ENCODE results near the gene DLGAP1.

The DLGAP1 gene

DNA sequence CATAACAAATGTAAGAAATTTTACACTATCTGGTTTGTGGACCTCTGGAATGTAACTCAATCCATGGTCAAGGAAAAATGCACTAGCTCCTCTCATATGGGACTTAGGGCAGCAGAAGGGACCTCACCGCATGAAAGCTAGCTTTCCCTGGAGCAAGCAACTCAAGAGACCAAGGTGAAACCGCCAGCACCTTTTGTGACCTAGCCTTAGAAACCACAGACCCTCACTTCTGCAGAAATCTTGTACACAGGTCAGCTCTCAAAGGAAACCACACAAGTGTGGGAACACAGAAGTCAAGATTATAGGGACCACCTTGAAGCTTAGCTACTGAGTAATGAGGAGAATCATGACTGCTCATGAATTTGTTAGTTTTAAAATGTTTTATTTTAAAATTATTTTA lies 222.5 kb downstream of the DLGAP1 start:
- Histone ChIP-seq H3K27ac (ENCODE audit: low read depth, low read length) (no peak overlapping the region), H3K36me3 (ENCODE audit: control insufficient read depth in 1 of 2, insufficient read depth in 2 of 2, low read length in 2 of 2) (no peaks in the 10 kb centered on the region), H3K27me3 (ENCODE audit: control insufficient read depth in 1 of 2, insufficient read depth in 2 of 2, low read length in 2 of 2) (no peaks in the 10 kb centered on the region), H3K9ac (ENCODE audit: low read depth in 1 of 2, low read length in 2 of 2) (no peak overlapping the region), H3K9me3 (ENCODE audit: control insufficient read depth in 1 of 2, low read length in 2 of 2) (no peaks in the 10 kb centered on the region), H3K4me3 (ENCODE audit: low read depth in 1 of 2, low read length in 2 of 2) (no peak overlapping the region), H3K4me1 (ENCODE audit: control insufficient read depth in 1 of 2, insufficient read depth in 2 of 2, low read length in 2 of 2) (no peaks in the 10 kb centered on the region)

DNA sequence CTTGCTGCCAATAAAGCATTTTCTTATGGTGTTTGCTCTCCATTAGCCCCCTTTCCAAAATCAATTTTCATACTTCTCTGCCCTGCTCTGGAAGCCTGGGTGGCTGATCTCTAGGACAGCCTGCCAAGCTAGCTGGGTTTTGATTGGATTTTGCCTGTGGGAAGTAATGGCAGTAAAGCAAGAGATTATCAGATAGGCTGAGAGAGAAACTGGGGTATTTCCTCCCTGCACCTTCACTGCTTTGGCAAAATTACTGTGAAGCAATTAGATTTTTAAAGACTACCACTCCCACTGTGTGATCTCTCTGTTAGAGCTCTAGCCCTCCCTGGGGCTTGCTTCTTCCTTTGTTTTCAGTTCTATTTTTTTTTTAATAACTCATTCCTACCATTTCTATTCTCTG lies 223.8 kb downstream of the DLGAP1 start:
- H3K4me3 ChIP-seq (ENCODE audit: low read depth in 1 of 2, low read length in 2 of 2), result no peak overlapping the region
- no peaks in the 10 kb centered on the region for H3K36me3 ChIP-seq (ENCODE audit: control insufficient read depth in 1 of 2, insufficient read depth in 2 of 2, low read length in 2 of 2)
- H3K9ac ChIP-seq (ENCODE audit: low read depth in 1 of 2, low read length in 2 of 2), result no peak overlapping the region
- no peaks in the 10 kb centered on the region for H3K4me1 ChIP-seq (ENCODE audit: control insufficient read depth in 1 of 2, insufficient read depth in 2 of 2, low read length in 2 of 2)
- no peak overlapping the region for H3K27ac ChIP-seq (ENCODE audit: low read depth, low read length)
- no peaks in the 10 kb centered on the region for H3K9me3 ChIP-seq (ENCODE audit: control insufficient read depth in 1 of 2, low read length in 2 of 2)
- no peaks in the 10 kb centered on the region for H3K27me3 ChIP-seq (ENCODE audit: control insufficient read depth in 1 of 2, insufficient read depth in 2 of 2, low read length in 2 of 2)

DNA sequence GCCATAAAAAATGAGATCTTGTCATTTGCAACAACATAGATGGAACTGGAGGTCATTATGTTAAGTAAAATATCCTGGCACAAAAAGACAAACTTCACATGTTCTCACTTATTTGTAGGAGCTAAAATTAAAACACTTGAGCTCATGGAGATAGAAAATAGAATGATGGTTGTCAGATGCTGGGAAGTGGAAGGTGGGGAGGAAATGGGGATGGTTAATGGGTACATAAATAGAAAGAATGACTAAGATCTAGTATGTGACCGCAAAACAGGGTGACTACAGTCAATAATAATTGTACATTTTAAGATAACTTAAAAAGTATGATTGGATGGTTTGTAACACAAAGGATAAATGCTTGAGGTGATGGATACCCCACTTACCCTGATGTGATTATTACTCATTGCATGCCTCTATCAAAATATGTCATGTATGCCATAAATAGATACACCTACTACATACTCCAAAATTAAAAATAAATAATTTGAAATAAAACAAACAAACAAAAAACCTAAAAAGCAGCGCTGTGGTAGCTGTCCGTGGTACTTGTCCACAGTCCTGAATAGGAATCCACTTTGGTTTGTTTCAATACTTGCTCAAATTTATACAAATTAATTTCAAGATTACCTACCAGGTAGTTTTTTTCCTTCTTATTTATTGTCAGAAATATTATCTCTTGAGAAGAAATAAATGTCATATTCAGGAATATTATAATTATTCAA lies 224.5 kb downstream of the DLGAP1 start:
- Histone ChIP-seq H3K4me3 (ENCODE audit: low read depth in 1 of 2, low read length in 2 of 2) (no peak overlapping the region), H3K4me1 (ENCODE audit: control insufficient read depth in 1 of 2, insufficient read depth in 2 of 2, low read length in 2 of 2) (no peaks in the 10 kb centered on the region), H3K9me3 (ENCODE audit: control insufficient read depth in 1 of 2, low read length in 2 of 2) (no peaks in the 10 kb centered on the region), H3K9ac (ENCODE audit: low read depth in 1 of 2, low read length in 2 of 2) (no peak overlapping the region), H3K36me3 (ENCODE audit: control insufficient read depth in 1 of 2, insufficient read depth in 2 of 2, low read length in 2 of 2) (no peaks in the 10 kb centered on the region), H3K27ac (ENCODE audit: low read depth, low read length) (no peak overlapping the region), H3K27me3 (ENCODE audit: control insufficient read depth in 1 of 2, insufficient read depth in 2 of 2, low read length in 2 of 2) (no peaks in the 10 kb centered on the region)

DNA sequence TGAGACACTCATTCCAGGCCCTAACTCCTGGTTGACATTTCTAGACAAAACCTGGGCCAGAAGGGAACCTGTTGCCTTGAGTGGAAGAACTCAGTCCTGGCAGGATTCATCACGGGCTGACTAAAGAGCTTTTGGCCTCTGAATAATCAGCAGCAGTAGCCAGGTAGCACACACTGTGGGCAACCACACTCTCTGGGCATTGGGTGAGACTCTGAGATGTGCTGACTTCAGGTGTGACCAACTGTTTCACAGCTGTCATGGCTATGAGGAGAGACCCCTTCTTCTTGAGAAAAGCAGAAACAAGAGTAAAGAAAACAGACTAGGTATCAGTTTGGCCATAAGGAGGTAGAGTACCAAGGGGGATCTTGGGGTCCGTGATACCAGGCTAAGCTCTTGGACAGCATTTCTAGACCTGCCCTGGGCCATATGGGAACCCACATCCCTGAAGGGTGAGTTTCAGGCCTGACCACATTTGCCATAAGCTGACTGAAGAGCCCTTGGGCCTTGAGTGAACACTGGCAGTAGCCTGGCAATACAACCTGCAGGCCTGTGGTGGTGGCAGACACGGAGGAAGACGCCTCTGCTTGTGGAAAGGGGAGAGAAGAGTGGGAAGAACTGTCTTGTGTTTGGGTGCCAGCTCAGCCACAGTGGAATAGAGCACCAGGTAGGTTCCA lies 230.9 kb downstream of the DLGAP1 start:
- H3K9me3 ChIP-seq (ENCODE audit: control insufficient read depth in 1 of 2, low read length in 2 of 2), result no peaks in the 10 kb centered on the region
- H3K27ac ChIP-seq (ENCODE audit: low read depth, low read length), result no peak overlapping the region
- H3K4me3 ChIP-seq (ENCODE audit: low read depth in 1 of 2, low read length in 2 of 2), result no peak overlapping the region
- no peaks in the 10 kb centered on the region for H3K36me3 ChIP-seq (ENCODE audit: control insufficient read depth in 1 of 2, insufficient read depth in 2 of 2, low read length in 2 of 2)
- no peaks in the 10 kb centered on the region for H3K27me3 ChIP-seq (ENCODE audit: control insufficient read depth in 1 of 2, insufficient read depth in 2 of 2, low read length in 2 of 2)
- no peak overlapping the region for H3K9ac ChIP-seq (ENCODE audit: low read depth in 1 of 2, low read length in 2 of 2)
- H3K4me1 ChIP-seq (ENCODE audit: control insufficient read depth in 1 of 2, insufficient read depth in 2 of 2, low read length in 2 of 2), result no peaks in the 10 kb centered on the region

DNA sequence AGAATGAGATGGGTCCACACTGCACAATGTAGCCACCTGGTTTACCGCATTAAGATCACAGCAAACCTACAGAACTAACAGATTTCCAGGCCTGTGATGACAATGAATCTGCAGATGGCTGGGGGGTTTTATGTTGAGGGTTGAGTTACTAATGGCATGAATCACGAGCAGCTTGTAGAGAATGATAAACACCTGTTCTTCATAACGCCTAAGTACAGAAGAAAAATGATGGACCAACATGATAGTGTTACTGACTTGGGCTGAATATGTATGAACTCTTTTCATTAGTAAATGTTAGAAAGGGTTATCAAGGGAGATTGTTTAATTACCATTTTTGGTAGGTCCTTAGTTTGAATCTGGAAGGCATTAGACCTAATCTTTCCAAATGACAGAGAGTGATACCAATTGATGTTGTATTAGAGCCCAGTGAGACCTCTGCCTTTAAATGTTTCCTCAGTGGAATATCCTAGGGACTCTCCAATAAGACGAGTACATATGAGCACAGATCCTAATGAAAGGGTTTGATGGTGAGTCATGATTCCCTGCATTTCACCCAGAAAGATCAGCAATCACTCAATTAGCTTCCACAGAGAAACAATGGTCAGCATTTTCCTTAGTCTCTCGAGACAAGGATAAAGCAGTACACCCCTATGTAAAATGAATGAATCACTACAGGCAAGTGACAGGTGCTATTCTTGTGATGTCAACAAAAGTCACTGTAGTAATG lies 243.8 kb downstream of the DLGAP1 start:
- Histone ChIP-seq H3K9me3 (ENCODE audit: control insufficient read depth in 1 of 2, low read length in 2 of 2) (no peaks in the 10 kb centered on the region), H3K27ac (ENCODE audit: low read depth, low read length) (no peak overlapping the region), H3K4me3 (ENCODE audit: low read depth in 1 of 2, low read length in 2 of 2) (no peak overlapping the region), H3K27me3 (ENCODE audit: control insufficient read depth in 1 of 2, insufficient read depth in 2 of 2, low read length in 2 of 2) (no peaks in the 10 kb centered on the region), H3K4me1 (ENCODE audit: control insufficient read depth in 1 of 2, insufficient read depth in 2 of 2, low read length in 2 of 2) (no peaks in the 10 kb centered on the region), H3K36me3 (ENCODE audit: control insufficient read depth in 1 of 2, insufficient read depth in 2 of 2, low read length in 2 of 2) (no peaks in the 10 kb centered on the region), H3K9ac (ENCODE audit: low read depth in 1 of 2, low read length in 2 of 2) (no peak overlapping the region)

DNA sequence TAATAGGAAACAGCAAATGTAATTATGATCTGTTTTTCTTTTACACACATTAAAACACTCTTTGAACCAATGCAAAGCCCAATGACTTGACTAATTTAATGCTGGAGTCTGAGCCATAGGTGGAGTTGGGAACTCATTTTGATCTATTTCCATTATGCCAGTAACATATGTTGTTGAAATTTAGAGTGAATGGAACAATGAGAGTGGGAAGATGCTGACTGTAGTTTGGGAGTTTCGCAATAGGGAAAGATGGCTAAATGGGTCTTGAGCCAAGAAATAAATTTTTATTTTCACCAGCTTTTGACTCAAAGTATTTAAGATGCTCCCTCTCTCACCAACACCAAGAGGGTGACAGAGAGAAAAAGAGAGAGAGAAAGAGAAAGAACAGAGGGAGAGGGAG lies 246.7 kb downstream of the DLGAP1 start:
- no peaks in the 10 kb centered on the region for H3K27me3 ChIP-seq (ENCODE audit: control insufficient read depth in 1 of 2, insufficient read depth in 2 of 2, low read length in 2 of 2)
- no peaks in the 10 kb centered on the region for H3K9me3 ChIP-seq (ENCODE audit: control insufficient read depth in 1 of 2, low read length in 2 of 2)
- no peaks in the 10 kb centered on the region for H3K36me3 ChIP-seq (ENCODE audit: control insufficient read depth in 1 of 2, insufficient read depth in 2 of 2, low read length in 2 of 2)
- no peak overlapping the region for H3K4me3 ChIP-seq (ENCODE audit: low read depth in 1 of 2, low read length in 2 of 2)
- no peaks in the 10 kb centered on the region for H3K4me1 ChIP-seq (ENCODE audit: control insufficient read depth in 1 of 2, insufficient read depth in 2 of 2, low read length in 2 of 2)
- H3K9ac ChIP-seq (ENCODE audit: low read depth in 1 of 2, low read length in 2 of 2), result no peak overlapping the region
- H3K27ac ChIP-seq (ENCODE audit: low read depth, low read length), result no peak overlapping the region

DNA sequence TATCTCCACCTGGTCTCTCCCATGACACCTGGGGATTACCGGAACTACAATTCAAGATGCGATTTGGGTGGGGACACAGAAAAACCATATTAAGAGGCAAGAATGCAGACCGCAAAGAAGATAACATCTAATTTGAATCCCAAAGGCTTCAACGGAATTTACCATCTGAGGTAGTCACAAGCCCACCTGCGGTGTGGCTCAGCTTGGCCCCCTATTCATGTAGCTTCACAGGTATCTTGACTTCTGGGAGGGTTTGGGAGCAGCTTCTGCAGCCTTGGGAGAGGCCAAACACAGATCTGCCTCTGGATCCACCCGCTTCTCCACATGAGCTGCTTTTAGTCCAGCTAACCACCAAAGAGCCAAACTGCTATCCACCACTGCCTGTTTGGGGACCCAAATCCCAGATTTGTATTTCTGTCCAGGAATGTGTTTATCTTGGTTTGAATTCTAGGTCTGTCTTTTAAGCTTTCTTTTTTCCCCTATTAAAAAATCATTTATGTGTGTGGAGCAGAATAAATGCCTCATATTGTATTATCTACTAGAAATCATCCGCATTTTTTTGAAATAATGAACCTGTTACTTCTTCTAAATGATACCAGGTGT lies 247.6 kb downstream of the DLGAP1 start:
- no peaks in the 10 kb centered on the region for H3K9me3 ChIP-seq (ENCODE audit: control insufficient read depth in 1 of 2, low read length in 2 of 2)
- no peaks in the 10 kb centered on the region for H3K36me3 ChIP-seq (ENCODE audit: control insufficient read depth in 1 of 2, insufficient read depth in 2 of 2, low read length in 2 of 2)
- no peak overlapping the region for H3K9ac ChIP-seq (ENCODE audit: low read depth in 1 of 2, low read length in 2 of 2)
- H3K27me3 ChIP-seq (ENCODE audit: control insufficient read depth in 1 of 2, insufficient read depth in 2 of 2, low read length in 2 of 2), result no peaks in the 10 kb centered on the region
- no peak overlapping the region for H3K27ac ChIP-seq (ENCODE audit: low read depth, low read length)
- no peak overlapping the region for H3K4me3 ChIP-seq (ENCODE audit: low read depth in 1 of 2, low read length in 2 of 2)
- H3K4me1 ChIP-seq (ENCODE audit: control insufficient read depth in 1 of 2, insufficient read depth in 2 of 2, low read length in 2 of 2), result no peaks in the 10 kb centered on the region

DNA sequence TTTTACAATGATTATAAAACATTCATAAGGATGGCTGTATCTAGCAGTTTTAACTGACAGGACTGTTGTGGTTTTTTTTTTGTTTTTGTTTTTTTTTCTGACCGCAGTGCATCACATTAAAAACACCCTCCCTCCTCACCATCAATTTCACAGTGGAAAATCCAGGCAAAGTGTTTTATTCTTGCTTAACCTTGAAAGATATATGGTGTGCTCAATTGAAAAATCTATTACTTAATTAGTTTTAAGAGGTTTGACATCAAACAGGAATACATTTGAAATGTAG lies 250.7 kb downstream of the DLGAP1 start:
- H3K36me3 ChIP-seq (ENCODE audit: control insufficient read depth in 1 of 2, insufficient read depth in 2 of 2, low read length in 2 of 2), result no peaks in the 10 kb centered on the region
- no peak overlapping the region for H3K9ac ChIP-seq (ENCODE audit: low read depth in 1 of 2, low read length in 2 of 2)
- no peaks in the 10 kb centered on the region for H3K9me3 ChIP-seq (ENCODE audit: control insufficient read depth in 1 of 2, low read length in 2 of 2)
- H3K4me1 ChIP-seq (ENCODE audit: control insufficient read depth in 1 of 2, insufficient read depth in 2 of 2, low read length in 2 of 2), result no peaks in the 10 kb centered on the region
- no peak overlapping the region for H3K27ac ChIP-seq (ENCODE audit: low read depth, low read length)
- no peak overlapping the region for H3K4me3 ChIP-seq (ENCODE audit: low read depth in 1 of 2, low read length in 2 of 2)
- H3K27me3 ChIP-seq (ENCODE audit: control insufficient read depth in 1 of 2, insufficient read depth in 2 of 2, low read length in 2 of 2), result no peaks in the 10 kb centered on the region

DNA sequence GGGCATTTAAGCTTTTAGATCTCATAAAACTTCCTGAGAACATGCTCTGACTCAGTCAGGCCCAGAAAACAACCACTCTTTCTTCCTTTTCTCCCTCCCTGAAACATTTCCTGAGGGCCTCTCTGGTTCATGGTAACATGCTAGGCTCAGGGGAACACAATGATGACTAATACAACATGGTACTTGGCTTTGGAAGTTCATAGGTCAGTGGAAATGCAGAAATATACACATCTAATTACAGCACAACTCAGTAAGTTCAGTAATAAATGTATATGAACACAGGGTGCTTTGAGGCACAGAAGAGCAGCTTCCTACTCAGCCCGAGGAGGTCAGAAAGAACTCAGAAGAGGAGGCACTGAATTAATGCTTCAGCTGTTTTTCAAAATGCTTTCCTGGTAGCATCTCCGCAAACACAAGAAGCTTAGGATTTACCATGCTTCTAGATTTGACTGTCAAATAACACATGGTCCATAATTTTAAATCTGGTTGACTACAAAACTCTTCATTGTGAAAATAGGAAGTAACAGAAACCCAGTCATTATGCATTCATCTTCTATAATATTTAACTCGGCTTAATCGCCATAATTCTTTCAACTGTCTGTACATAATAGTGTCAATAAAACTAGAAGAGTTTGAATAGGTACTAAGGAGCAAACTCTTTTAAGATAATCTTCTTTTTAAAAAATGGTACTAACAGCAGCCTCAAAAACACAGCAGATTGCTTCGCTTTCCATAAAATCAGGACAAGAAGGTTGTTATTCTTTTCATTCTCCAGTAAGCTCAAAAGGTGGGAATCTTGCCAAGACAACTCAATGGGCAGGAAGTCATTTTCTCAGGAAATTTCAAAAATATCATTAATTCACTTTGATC lies 251.3 kb downstream of the DLGAP1 start:
- no peaks in the 10 kb centered on the region for H3K9me3 ChIP-seq (ENCODE audit: control insufficient read depth in 1 of 2, low read length in 2 of 2)
- no peaks in the 10 kb centered on the region for H3K4me1 ChIP-seq (ENCODE audit: control insufficient read depth in 1 of 2, insufficient read depth in 2 of 2, low read length in 2 of 2)
- H3K27ac ChIP-seq (ENCODE audit: low read depth, low read length), result no peak overlapping the region
- H3K4me3 ChIP-seq (ENCODE audit: low read depth in 1 of 2, low read length in 2 of 2), result no peak overlapping the region
- H3K36me3 ChIP-seq (ENCODE audit: control insufficient read depth in 1 of 2, insufficient read depth in 2 of 2, low read length in 2 of 2), result no peaks in the 10 kb centered on the region
- H3K9ac ChIP-seq (ENCODE audit: low read depth in 1 of 2, low read length in 2 of 2), result no peak overlapping the region
- H3K27me3 ChIP-seq (ENCODE audit: control insufficient read depth in 1 of 2, insufficient read depth in 2 of 2, low read length in 2 of 2), result no peaks in the 10 kb centered on the region

Data from duodenal mucosa (tissue), 2 donors.